HFF-Myc (cell line): Measurements from ENCODE around the gene IL1RAPL1.

Experiments used
- DNase-seq: peaks from one replicate; pipeline ENCODE4 v3.0.0-alpha.2; 2011; ENCODE audit warnings: low read depth; ENCODE audit errors: extremely low read depth
- H3K4me3 ChIP-seq: replicated peaks from 2 replicates; pipeline ENCODE4 v1.5.1; 2011; ENCODE audit warnings: low read depth, mild to moderate bottlenecking, control low read depth, low read length
- CTCF ChIP-seq: IDR thresholded peaks from 2 replicates; pipeline ENCODE4 v1.5.1; 2012; ENCODE audit warnings: mild to moderate bottlenecking, low read depth, low read length, control low read depth; ENCODE audit errors: missing control alignments

The IL1RAPL1 gene

GRCh38 chrX:29604381-29604780, 1017.1 kb downstream of the IL1RAPL1 start:
- no peak for DNase-seq
- H3K4me3 ChIP-seq, result no peak overlapping the region
- TF ChIP-seq CTCF, result no peak

DNA sequence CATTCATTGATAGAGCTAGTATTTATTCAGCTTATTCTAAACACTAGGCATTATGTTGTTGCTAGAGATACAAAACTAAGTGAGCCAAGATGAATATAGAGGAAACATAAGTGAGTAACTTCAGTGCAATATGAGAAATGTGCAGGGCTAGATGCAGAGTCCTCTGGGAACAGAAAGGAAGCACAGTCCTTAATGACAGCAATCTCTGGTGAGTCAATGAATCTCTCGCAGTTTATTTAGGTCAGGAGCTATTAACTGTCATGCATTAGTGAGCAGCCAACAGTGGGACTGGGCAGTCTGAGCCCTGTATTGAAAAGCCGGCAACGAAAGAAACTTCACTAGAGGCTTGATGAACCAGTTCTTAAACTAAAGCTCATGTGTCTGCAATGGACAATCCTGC, 1030.0 kb downstream of the IL1RAPL1 start:
- TF ChIP-seq CTCF, result no peak
- H3K4me3 ChIP-seq, result no peak overlapping the region
- no peak for DNase-seq

DNA sequence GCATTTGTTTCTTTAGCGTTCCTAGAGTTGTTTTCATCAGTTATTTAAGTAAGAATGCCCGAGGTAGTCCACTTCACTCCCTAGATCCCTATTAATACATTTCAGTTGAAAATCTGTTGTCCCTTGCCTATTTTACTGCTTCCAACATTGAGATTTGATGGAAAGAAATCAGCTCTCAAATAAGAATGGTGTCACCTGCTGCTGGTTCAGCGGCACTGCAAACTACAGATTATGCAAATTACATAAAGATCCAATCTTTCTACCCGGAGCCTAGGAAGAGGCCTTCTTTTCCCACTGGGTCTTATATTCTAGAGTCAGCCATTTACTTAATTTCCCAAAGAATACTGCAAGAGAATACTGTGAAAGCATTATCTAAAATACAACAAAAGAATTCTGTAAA, 1030.5 kb downstream of the IL1RAPL1 start:
- TF ChIP-seq CTCF, result no peak
- DNase-seq, result no peak
- H3K4me3 ChIP-seq, result no peak overlapping the region

GRCh38 chrX:29627833-29628232, 1040.6 kb downstream of the IL1RAPL1 start:
- TF ChIP-seq CTCF, result no peak
- H3K4me3 ChIP-seq, result no peak overlapping the region
- no peak for DNase-seq

GRCh38 chrX:29634516-29634915, 1047.3 kb downstream of the IL1RAPL1 start:
- no peak for TF ChIP-seq CTCF
- H3K4me3 ChIP-seq, result no peak overlapping the region
- no peak for DNase-seq

- TF ChIP-seq CTCF, result no peak
- DNase-seq, result no peak
- no peak overlapping the region for H3K4me3 ChIP-seq
Measured at GRCh38 chrX:29636331-29636730, 1049.1 kb downstream of the IL1RAPL1 start.

DNA sequence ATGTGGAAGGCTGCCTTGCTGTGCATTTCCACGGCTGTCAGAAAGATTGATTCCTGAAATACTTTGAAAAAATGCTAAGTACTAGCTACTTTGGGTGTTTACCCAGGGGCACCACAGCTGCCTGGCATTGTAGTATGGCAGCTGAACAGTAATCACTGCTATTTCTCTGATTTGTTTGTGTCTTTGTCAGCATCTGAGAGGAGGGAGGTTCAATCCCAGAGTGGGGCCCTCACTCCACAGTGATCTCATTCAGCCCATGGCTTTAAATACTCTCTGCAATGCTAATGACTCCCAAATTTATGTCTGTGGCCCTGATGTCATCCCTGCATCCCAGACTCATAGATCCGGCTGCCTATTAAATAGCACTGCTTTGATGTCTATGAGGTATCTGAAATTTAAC, 1052.9 kb downstream of the IL1RAPL1 start:
- TF ChIP-seq CTCF, result no peak
- H3K4me3 ChIP-seq, result no peak overlapping the region
- no peak for DNase-seq
